Left lung (tissue), 10 donors: Measurements from ENCODE around the gene TCEAL2. TPM values are rescaled to one million over a fixed set of nuclear protein-coding genes. Genes with fewer than 3 reads are reported as not detected.
A peak's percentile ranks its signal among the peaks of the same experiment; 100 is the strongest.

Experiments used
- ATAC-seq: fragments of 200-7000 bp; cut with Tn5 transposase; one replicate; pipeline ENCODE4 v1.9.1; 2020; ENCODE audit warnings: moderate library complexity
- DNase-seq, 4 donors: peaks; one replicate each; pipeline ENCODE4 v3.0.0-alpha.2; 2013 to 2020
- H3K27ac ChIP-seq, 2 donors: fragments of 200-600 bp; sonication (generic) in 1 of 2; one replicate each; pipeline versions ENCODE4 v1.5.0 to v1.8.0; 2020 to 2021
- H3K27me3 ChIP-seq, 2 donors: fragments of 200-600 bp; sonication (generic) in 1 of 2; one replicate each; pipeline versions ENCODE4 v1.5.0 to v1.8.0; 2020 to 2021
- H3K36me3 ChIP-seq, 2 donors: fragments of 200-600 bp; sonication (generic) in 1 of 2; one replicate each; pipeline versions ENCODE4 v1.5.0 to v1.8.0; 2020 to 2021
- H3K4me1 ChIP-seq, 2 donors: fragments of 200-600 bp; one replicate each; pipeline ENCODE4 v1.8.0; 2021
- H3K4me3 ChIP-seq, 2 donors: fragments of 200-600 bp; sonication (generic) in 1 of 2; one replicate each; pipeline versions ENCODE4 v1.5.0 to v1.8.0; 2020 to 2021; ENCODE audit warnings: mild to moderate bottlenecking in 1 of 2
- H3K9me3 ChIP-seq, 2 donors: fragments of 200-600 bp; sonication (generic) in 1 of 2; one replicate each; pipeline versions ENCODE4 v1.5.0 to v1.8.0; 2020 to 2021
- CTCF ChIP-seq, 2 donors: fragments of 200-600 bp; sonication (generic) in 1 of 2; IDR thresholded peaks; one replicate each; pipeline versions ENCODE4 v1.5.0 to v1.8.0; 2021; ENCODE audit warnings: antibody characterized with exemption in 2 of 2
- intact Hi-C, 2 donors: fragments of 100-400 bp; cut with DNase I; formaldehyde crosslinking; loops; one replicate each; pipeline versions ENCODE4 v1.11.2 to v1.14.2; 2022
- polyA plus RNA-seq, 6 donors: library from polyadenylated mRNA; unstranded; fragments of 120-200 nt; gene quantifications; one replicate each; pipeline ENCODE4 v1.2.1, GENCODE V29; 2013; ENCODE audit not compliant: insufficient read length in 6 of 6
- total RNA-seq, 2 donors: library from RNA; stranded (reverse); fragmentation: NEBNext Ultra II Directional; extraction: Animal tissue kit (Norgen Biotek cat#: 25700); gene quantifications; one replicate each; pipeline ENCODE4 v1.2.1, GENCODE V29; 2021
- donor health status: DM: no; HTN: yes; CAD: no.
- donor health status: DM: no; HTN: no; CAD: no.

Gene TCEAL2
- total and polyA plus RNA-seq, 8 donors, result 1.1 to 4.4 (median 2.7) TPM

GRCh38 chrX:102154900-102155805, 29.7 kb downstream of the TCEAL2 start:
- Histone ChIP-seq H3K27me3 (peaks cover 0 to 13% of the 10 kb centered on the region in 2 donors), H3K27ac (no peak overlapping the region), H3K4me1 (no peaks in the 10 kb centered on the region), H3K9me3 (no peaks in the 10 kb centered on the region), H3K36me3 (no peaks in the 10 kb centered on the region), H3K4me3 (peak overlapping the region; percentile 27 to 42)
- ATAC-seq (peak; percentile 66), DNase-seq (peak in 1 of 4 donors; percentile 45)
- intact Hi-C loops, result no loop called here
- no peak for TF ChIP-seq CTCF (IDR thresholded peaks at IDR 0.05)

- DNase-seq (peak in 3 of 4 donors; percentile 51 to 79 (median 60)), ATAC-seq (peak; percentile 98)
- no peaks in the 10 kb centered on the region for H3K9me3 ChIP-seq
- peaks cover 0 to 13% of the 10 kb centered on the region in 2 donors for H3K27me3 ChIP-seq
- intact Hi-C loops, result no loop called here
- H3K4me3 ChIP-seq, result peak within 1 kb of the TSS; percentile 27 to 42
- H3K27ac ChIP-seq, result no peak within 1 kb of the TSS
- no peak for TF ChIP-seq CTCF (IDR thresholded peaks at IDR 0.05)
- H3K36me3 ChIP-seq, result no peaks in the 10 kb centered on the region
- no peaks in the 10 kb centered on the region for H3K4me1 ChIP-seq
Observed at GRCh38 chrX:102155806-102156179, 30.3 kb downstream of the TCEAL2 start, which contains the start of gene BEX5. Gene BEX5 (minus strand): TSS chrX:102155977. CDS start chrX:102154265, 1,712 bp downstream.

Other genes with a start within 250 kb of the TCEAL2 start
- 1 to 10 TPM; 3.3 to 3.4 TPM for gene ZMAT1, start 193.7 kb upstream of the TCEAL2 start, total RNA-seq
- 10 to 100 TPM; 21.5 to 30.8 (median 27.8) TPM for gene ZMAT1, start 193.7 kb upstream of the TCEAL2 start, polyA plus RNA-seq
- gene TCEAL6, start 16.8 kb downstream of the TCEAL2 start, total RNA-seq, result not detected
- gene TCEAL6, start 16.8 kb downstream of the TCEAL2 start, polyA plus RNA-seq, result under 1 TPM in 1 of 6 donors, not detected in 5; 0.23 TPM
- gene BEX5, start 30.3 kb downstream of the TCEAL2 start, total RNA-seq, result 1 to 10 TPM; 4.7 to 4.9 TPM
- gene BEX5, start 30.3 kb downstream of the TCEAL2 start, polyA plus RNA-seq, result 1 to 10 TPM; 1.4 to 3.4 (median 2.4) TPM
- not detected for gene TCP11X1, start 89.6 kb downstream of the TCEAL2 start, total RNA-seq
- under 1 TPM in 1 of 6 donors, not detected in 5; 0.25 TPM for gene TCP11X1, start 89.6 kb downstream of the TCEAL2 start, polyA plus RNA-seq
- gene NXF2, start 121.5 kb downstream of the TCEAL2 start, total RNA-seq, result under 1 TPM in 1 of 2 donors, not detected in 1; 0.24 TPM
- under 1 TPM in 3 of 6 donors, not detected in 3; 0.14 to 0.24 (median 0.18) TPM for gene NXF2, start 121.5 kb downstream of the TCEAL2 start, polyA plus RNA-seq